Suprapubic skin (tissue), 4 donors: ENCODE measurements around the gene BAAT. TPM values are rescaled to one million over a fixed set of nuclear protein-coding genes. Genes with fewer than 3 reads are reported as not detected.

Experiments used
- DNase-seq, 2 donors: peaks; one replicate each; pipeline ENCODE4 v3.0.0-alpha.2; 2019; ENCODE audit warnings: low spot score in 2 of 2
- H3K27ac ChIP-seq: fragments of 200-600 bp; sonication (generic); one replicate; pipeline ENCODE4 v1.5.1; 2019
- H3K27me3 ChIP-seq: fragments of 200-600 bp; sonication (generic); one replicate; pipeline ENCODE4 v1.5.1; 2019
- H3K36me3 ChIP-seq: fragments of 200-600 bp; sonication (generic); one replicate; pipeline ENCODE4 v1.5.1; 2019
- H3K4me1 ChIP-seq: fragments of 200-600 bp; sonication (generic); one replicate; pipeline ENCODE4 v1.5.1; 2019
- H3K4me3 ChIP-seq: fragments of 200-600 bp; sonication (generic); one replicate; pipeline ENCODE4 v1.5.1; 2019; ENCODE audit warnings: mild to moderate bottlenecking
- H3K9me3 ChIP-seq: fragments of 200-600 bp; sonication (generic); one replicate; pipeline ENCODE4 v1.5.1; 2019
- EP300 ChIP-seq: sonication (generic); formaldehyde crosslinking; IDR thresholded peaks from one replicate; pipeline ENCODE4 v1.6.1; 2017; ENCODE audit warnings: antibody characterized with exemption
- POLR2A ChIP-seq, 2 donors: fragments of 450-650 bp; IDR thresholded peaks; one replicate each; pipeline ENCODE4 v1.6.1; 2017; ENCODE audit warnings: antibody characterized with exemption in 2 of 2, mild to moderate bottlenecking in 2 of 2, moderate library complexity in 2 of 2
- POLR2AphosphoS5 ChIP-seq, 3 donors: sonication (generic); formaldehyde crosslinking; IDR thresholded peaks; one replicate each; pipeline ENCODE4 v1.6.1; 2017; ENCODE audit warnings: antibody characterized with exemption in 3 of 3
- WGBS: methylation state at CpG from one replicate; pipeline ENCODE4 v1.1.5; 2018; 5-methylcytosine and 5-hydroxymethylcytosine counted together
- total RNA-seq, 4 donors: library from RNA; depleted of rRNA; stranded (reverse); fragments of >200 nt; gene quantifications; one replicate each; pipeline ENCODE4 v1.1.0, GENCODE V29; 2016
- TF ChIP-seq, protein P1 (sequence below), 2 donors: fragments of 200-600 bp in 1 of 2; fragments of 450-650 bp in 1 of 2; sonication (generic) in 1 of 2; IDR thresholded peaks; one replicate each; pipeline ENCODE4 v1.5.1; 2016 to 2019; ENCODE audit warnings: antibody characterized with exemption in 2 of 2, mild to moderate bottlenecking in 1 of 2, moderate library complexity in 1 of 2

Gene BAAT
- total RNA-seq, 4 donors from 2014 or later, result 2.3 TPM; not detected in 3

DNA sequence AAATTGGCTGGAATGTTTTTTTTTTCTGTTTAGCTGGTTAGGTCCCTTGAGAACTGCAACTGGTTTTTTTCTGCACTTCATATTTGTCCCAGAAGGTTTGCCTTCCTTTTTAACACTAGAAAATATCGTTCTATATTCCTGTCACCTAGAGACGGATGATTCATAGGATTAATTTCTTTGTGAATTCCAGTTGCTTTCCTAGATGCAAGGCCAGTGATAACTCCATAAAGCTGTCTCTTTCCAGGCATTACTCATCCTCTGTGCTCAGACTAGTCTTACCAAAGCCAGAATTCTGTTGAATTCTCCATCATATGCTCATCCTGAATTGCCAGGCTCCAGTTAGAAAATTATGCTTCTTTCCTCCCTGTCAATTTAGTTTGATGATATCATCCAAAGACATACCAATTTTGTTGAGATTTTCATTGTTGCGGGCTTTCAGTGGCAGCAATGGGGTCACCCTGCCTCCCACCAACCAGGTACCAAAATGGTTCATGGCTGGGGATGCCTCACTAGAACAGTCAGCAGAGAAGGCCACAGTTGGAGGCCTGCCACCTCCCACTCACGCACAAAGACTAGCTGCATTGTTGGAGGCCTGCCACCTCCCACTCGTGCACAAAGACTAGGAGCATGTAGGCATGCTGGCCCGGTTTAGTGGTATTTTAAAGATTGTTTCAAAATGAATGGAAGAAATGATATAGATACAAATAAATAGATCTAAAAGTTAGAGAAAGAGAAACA lies 8.5 kb downstream of the BAAT start:
- Histone ChIP-seq H3K4me3 (no peak overlapping the region), H3K36me3 (no peaks in the 10 kb centered on the region), H3K9me3 (no peaks in the 10 kb centered on the region), H3K27ac (no peak overlapping the region), H3K4me1 (no peaks in the 10 kb centered on the region), H3K27me3 (no peaks in the 10 kb centered on the region)
- TF ChIP-seq EP300, result no peak
- no peak for TF ChIP-seq POLR2AphosphoS5 (IDR thresholded peaks at IDR 0.05)
- TF ChIP-seq POLR2A (IDR thresholded peaks at IDR 0.05), result no peak
- TF ChIP-seq, protein P1, sequence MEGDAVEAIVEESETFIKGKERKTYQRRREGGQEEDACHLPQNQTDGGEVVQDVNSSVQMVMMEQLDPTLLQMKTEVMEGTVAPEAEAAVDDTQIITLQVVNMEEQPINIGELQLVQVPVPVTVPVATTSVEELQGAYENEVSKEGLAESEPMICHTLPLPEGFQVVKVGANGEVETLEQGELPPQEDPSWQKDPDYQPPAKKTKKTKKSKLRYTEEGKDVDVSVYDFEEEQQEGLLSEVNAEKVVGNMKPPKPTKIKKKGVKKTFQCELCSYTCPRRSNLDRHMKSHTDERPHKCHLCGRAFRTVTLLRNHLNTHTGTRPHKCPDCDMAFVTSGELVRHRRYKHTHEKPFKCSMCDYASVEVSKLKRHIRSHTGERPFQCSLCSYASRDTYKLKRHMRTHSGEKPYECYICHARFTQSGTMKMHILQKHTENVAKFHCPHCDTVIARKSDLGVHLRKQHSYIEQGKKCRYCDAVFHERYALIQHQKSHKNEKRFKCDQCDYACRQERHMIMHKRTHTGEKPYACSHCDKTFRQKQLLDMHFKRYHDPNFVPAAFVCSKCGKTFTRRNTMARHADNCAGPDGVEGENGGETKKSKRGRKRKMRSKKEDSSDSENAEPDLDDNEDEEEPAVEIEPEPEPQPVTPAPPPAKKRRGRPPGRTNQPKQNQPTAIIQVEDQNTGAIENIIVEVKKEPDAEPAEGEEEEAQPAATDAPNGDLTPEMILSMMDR (IDR thresholded peaks at IDR 0.05), result no peak
- 49% methylated on average over 6 of the region's 6 CpGs for WGBS
- no peak for DNase-seq

DNA sequence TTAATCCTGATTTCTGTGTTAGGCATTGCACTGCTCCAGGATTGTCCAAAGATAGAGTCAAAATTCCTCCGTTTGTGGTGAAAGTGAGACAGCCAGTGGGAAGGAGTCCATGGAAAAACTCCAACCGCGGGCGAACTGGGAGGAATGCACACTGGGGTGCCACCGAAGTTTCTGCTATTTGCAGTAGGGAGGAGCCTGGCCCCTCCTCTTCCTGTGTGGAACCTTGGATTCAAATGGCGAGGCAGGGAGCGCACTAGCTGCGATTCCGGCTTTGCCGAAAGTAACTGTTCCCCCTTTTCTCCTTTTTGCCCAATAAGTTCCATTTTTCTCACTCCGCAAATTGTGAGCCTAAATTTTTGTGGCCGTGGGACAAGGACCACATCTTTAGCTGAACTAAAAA lies 9.3 kb downstream of the BAAT start:
- no peak overlapping the region for H3K27ac ChIP-seq
- WGBS, result 89% methylated on average over 12 of the region's 12 CpGs
- TF ChIP-seq, protein P1 (IDR thresholded peaks at IDR 0.05), result no peak
- TF ChIP-seq EP300, result no peak
- no peak for TF ChIP-seq POLR2A (IDR thresholded peaks at IDR 0.05)
- TF ChIP-seq POLR2AphosphoS5 (IDR thresholded peaks at IDR 0.05), result no peak
- no peaks in the 10 kb centered on the region for H3K4me1 ChIP-seq
- DNase-seq, result no peak
- no peaks in the 10 kb centered on the region for H3K27me3 ChIP-seq
- no peak overlapping the region for H3K4me3 ChIP-seq
- no peaks in the 10 kb centered on the region for H3K36me3 ChIP-seq
- H3K9me3 ChIP-seq, result no peaks in the 10 kb centered on the region

DNA sequence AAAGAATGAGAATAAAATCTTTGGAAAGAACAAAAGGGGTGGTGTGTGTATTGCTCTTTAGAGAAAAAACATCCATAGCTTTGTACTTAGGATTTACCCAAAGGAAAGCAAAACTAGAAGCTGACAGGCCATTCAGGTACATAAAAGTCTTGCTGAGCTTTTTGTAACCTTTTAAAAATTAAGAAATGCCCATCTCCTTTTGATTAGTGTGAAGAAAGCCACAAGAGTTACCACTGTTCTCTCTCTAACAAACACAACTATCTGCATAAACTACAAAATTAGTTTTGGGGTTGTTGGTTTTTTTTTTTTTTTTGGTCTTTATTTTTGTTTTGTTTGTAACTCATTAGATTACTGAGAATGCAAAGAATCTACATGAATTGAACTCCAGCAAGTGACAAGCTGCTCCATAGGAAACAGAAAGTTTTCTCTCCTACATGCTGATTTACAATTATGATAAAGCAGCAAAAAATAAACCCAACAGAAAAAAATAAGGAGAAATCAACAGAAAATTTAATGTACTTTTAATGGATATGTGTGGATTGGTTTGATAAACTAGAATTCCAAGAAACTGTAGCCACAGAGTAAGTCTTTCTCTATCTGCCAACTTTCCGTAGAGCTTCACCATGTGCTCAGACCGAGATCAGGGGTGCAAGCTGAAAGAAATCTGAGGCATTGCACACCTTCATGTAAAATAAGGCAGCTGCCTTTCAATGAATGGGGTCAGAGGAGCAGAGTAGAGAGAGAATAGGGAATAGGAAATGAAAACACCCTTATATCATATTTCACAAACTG lies 12.3 kb downstream of the BAAT start:
- Histone ChIP-seq H3K4me1 (no peaks in the 10 kb centered on the region), H3K27ac (no peak overlapping the region), H3K27me3 (no peaks in the 10 kb centered on the region), H3K4me3 (no peak overlapping the region), H3K36me3 (no peaks in the 10 kb centered on the region), H3K9me3 (no peaks in the 10 kb centered on the region)
- 50% methylated on average over 2 of the region's 2 CpGs for WGBS
- DNase-seq, result no peak
- TF ChIP-seq, protein P1 (IDR thresholded peaks at IDR 0.05), result no peak
- no peak for TF ChIP-seq POLR2AphosphoS5 (IDR thresholded peaks at IDR 0.05)
- no peak for TF ChIP-seq EP300
- TF ChIP-seq POLR2A (IDR thresholded peaks at IDR 0.05), result no peak

GRCh38 chr9:101371813-101372212 lies 13.0 kb downstream of the BAAT start:
- Histone ChIP-seq H3K27me3 (no peaks in the 10 kb centered on the region), H3K27ac (no peak overlapping the region), H3K36me3 (no peaks in the 10 kb centered on the region), H3K4me1 (no peaks in the 10 kb centered on the region), H3K9me3 (no peaks in the 10 kb centered on the region), H3K4me3 (no peak overlapping the region)
- WGBS, result 92% methylated on average over 3 of the region's 3 CpGs
- no peak for DNase-seq
- no peak for TF ChIP-seq POLR2AphosphoS5 (IDR thresholded peaks at IDR 0.05)
- no peak for TF ChIP-seq POLR2A (IDR thresholded peaks at IDR 0.05)
- TF ChIP-seq, protein P1 (IDR thresholded peaks at IDR 0.05), result no peak
- no peak for TF ChIP-seq EP300

- Histone ChIP-seq H3K4me1 (no peaks in the 10 kb centered on the region), H3K9me3 (no peaks in the 10 kb centered on the region), H3K4me3 (no peak overlapping the region), H3K36me3 (no peaks in the 10 kb centered on the region), H3K27me3 (no peaks in the 10 kb centered on the region), H3K27ac (no peak overlapping the region)
- 83% methylated on average over 2 of the region's 2 CpGs for WGBS
- TF ChIP-seq POLR2AphosphoS5 (IDR thresholded peaks at IDR 0.05) (no peak), EP300 (no peak), POLR2A (IDR thresholded peaks at IDR 0.05) (no peak)
- TF ChIP-seq, protein P1 (IDR thresholded peaks at IDR 0.05), result no peak
- DNase-seq, result no peak
Observed at GRCh38 chr9:101369884-101370531, 14.8 kb downstream of the BAAT start.
